ENCODE results near the gene ENO4. TPM values are rescaled to one million over a fixed set of nuclear protein-coding genes. Genes with fewer than 3 reads are reported as not detected.

Gene ENO4
- polyA plus RNA-seq, 3 donors: not detected

- Histone ChIP-seq H3K4me1 (ENCODE audit: control insufficient read depth in 1 of 2, insufficient read depth in 2 of 2, low read length in 2 of 2) (no peaks in the 10 kb centered on the region), H3K4me2 (replicated peaks; ENCODE audit: extremely low read depth, low read length, poor library complexity, severe bottlenecking) (no peak overlapping the region), H3K36me3 (replicated peaks in 1 of 2; ENCODE audit: control insufficient read depth in 1 of 2, insufficient read depth in 2 of 2, low read length in 2 of 2) (peaks cover 14 to 38% of the 10 kb centered on the region in 2 donors), H3K27me3 (ENCODE audit: control insufficient read depth in 2 of 2, insufficient read depth in 2 of 2, low read length in 2 of 2) (peaks cover 0 to 5% of the 10 kb centered on the region in 2 donors), H4K20me1 (ENCODE audit: insufficient read depth, low read length) (no peaks in the 10 kb centered on the region), H3K9me3 (replicated peaks in 1 of 2; ENCODE audit: control insufficient read depth in 1 of 2, insufficient read depth in 1 of 2, low read length in 2 of 2) (no peaks in the 10 kb centered on the region), H3K27ac (ENCODE audit: low read depth in 1 of 2, low read length in 2 of 2) (no peak overlapping the region), H2AFZ (ENCODE audit: insufficient read depth, low read depth, low read length, poor library complexity, severe bottlenecking) (no peak overlapping the region), H3K9ac (ENCODE audit: insufficient read depth, low read length, poor library complexity, severe bottlenecking) (no peak overlapping the region), H3K79me2 (ENCODE audit: insufficient read depth, low read length) (no peaks in the 10 kb centered on the region), H3K4me3 (replicated peaks in 1 of 3; ENCODE audit: low read depth in 2 of 3, low read length in 3 of 3) (no peak overlapping the region)
- no peak overlapping the region for H3K4me3 Mint-ChIP-seq
- intact Hi-C loops (cut with micrococcal nuclease): no loop called here
- H3K4me1 Mint-ChIP-seq: no peaks in the 10 kb centered on the region
- peaks cover 25 to 30% of the 10 kb centered on the region in 2 donors for H3K36me3 Mint-ChIP-seq
- WGBS (ENCODE audit: insufficient coverage): 83% methylated on average over 1 of the region's 7 CpGs
- peaks cover 2 to 11% (median 5%) of the 10 kb centered on the region in 3 donors for H3K27me3 Mint-ChIP-seq (ENCODE audit: low read depth in 3 of 3)
- TF ChIP-seq, protein P1, sequence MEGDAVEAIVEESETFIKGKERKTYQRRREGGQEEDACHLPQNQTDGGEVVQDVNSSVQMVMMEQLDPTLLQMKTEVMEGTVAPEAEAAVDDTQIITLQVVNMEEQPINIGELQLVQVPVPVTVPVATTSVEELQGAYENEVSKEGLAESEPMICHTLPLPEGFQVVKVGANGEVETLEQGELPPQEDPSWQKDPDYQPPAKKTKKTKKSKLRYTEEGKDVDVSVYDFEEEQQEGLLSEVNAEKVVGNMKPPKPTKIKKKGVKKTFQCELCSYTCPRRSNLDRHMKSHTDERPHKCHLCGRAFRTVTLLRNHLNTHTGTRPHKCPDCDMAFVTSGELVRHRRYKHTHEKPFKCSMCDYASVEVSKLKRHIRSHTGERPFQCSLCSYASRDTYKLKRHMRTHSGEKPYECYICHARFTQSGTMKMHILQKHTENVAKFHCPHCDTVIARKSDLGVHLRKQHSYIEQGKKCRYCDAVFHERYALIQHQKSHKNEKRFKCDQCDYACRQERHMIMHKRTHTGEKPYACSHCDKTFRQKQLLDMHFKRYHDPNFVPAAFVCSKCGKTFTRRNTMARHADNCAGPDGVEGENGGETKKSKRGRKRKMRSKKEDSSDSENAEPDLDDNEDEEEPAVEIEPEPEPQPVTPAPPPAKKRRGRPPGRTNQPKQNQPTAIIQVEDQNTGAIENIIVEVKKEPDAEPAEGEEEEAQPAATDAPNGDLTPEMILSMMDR (IDR thresholded peaks at IDR 0.05): no peak
- DNase-seq: no peak
- no peaks in the 10 kb centered on the region for H3K9me3 Mint-ChIP-seq
- no peak overlapping the region for H3K27ac Mint-ChIP-seq
Observed at GRCh38 chr10:116879817-116880216, 30.5 kb downstream of the ENO4 start.

GRCh38 chr10:116880716-116881482 is 31.6 kb downstream of the ENO4 start:
- H3K36me3 ChIP-seq (replicated peaks in 1 of 2; ENCODE audit: control insufficient read depth in 1 of 2, insufficient read depth in 2 of 2, low read length in 2 of 2): peaks cover 18 to 49% of the 10 kb centered on the region in 2 donors
- 20% methylated on average over 3 of the region's 10 CpGs for WGBS (ENCODE audit: insufficient coverage)

More at GRCh38 chr10:116880716-116881482, 31.6 kb downstream of the ENO4 start:
- Histone ChIP-seq H4K20me1 (ENCODE audit: insufficient read depth, low read length) (no peaks in the 10 kb centered on the region), H3K4me1 (ENCODE audit: control insufficient read depth in 1 of 2, insufficient read depth in 2 of 2, low read length in 2 of 2) (no peaks in the 10 kb centered on the region), H3K27me3 (ENCODE audit: control insufficient read depth in 2 of 2, insufficient read depth in 2 of 2, low read length in 2 of 2) (peaks cover 0 to 5% of the 10 kb centered on the region in 2 donors), H3K27ac (ENCODE audit: low read depth in 1 of 2, low read length in 2 of 2) (no peak overlapping the region), H3K4me2 (replicated peaks; ENCODE audit: extremely low read depth, low read length, poor library complexity, severe bottlenecking) (no peak overlapping the region), H3K9ac (ENCODE audit: insufficient read depth, low read length, poor library complexity, severe bottlenecking) (no peak overlapping the region), H2AFZ (ENCODE audit: insufficient read depth, low read depth, low read length, poor library complexity, severe bottlenecking) (no peak overlapping the region), H3K9me3 (replicated peaks in 1 of 2; ENCODE audit: control insufficient read depth in 1 of 2, insufficient read depth in 1 of 2, low read length in 2 of 2) (no peaks in the 10 kb centered on the region), H3K4me3 (replicated peaks in 1 of 3; ENCODE audit: low read depth in 2 of 3, low read length in 3 of 3) (no peak overlapping the region), H3K79me2 (ENCODE audit: insufficient read depth, low read length) (no peaks in the 10 kb centered on the region)
- intact Hi-C loops (cut with micrococcal nuclease): no loop called here
- DNase-seq: no peak
- H3K4me1 Mint-ChIP-seq: no peaks in the 10 kb centered on the region
- no peaks in the 10 kb centered on the region for H3K9me3 Mint-ChIP-seq
- TF ChIP-seq, protein P1 (IDR thresholded peaks at IDR 0.05): no peak
- H3K27ac Mint-ChIP-seq: peak overlapping the region in 1 of 7 donors; percentile 45
- H3K4me3 Mint-ChIP-seq: no peak overlapping the region
- peaks cover 0 to 7% (median 5%) of the 10 kb centered on the region in 3 donors for H3K27me3 Mint-ChIP-seq (ENCODE audit: low read depth in 3 of 3)
- peaks cover 34 to 36% of the 10 kb centered on the region in 2 donors for H3K36me3 Mint-ChIP-seq
